ENCODE results near the gene NCOA7. TPM values are rescaled to one million over a fixed set of nuclear protein-coding genes. Genes with fewer than 3 reads are reported as not detected.

NCOA7 gene
- total RNA-seq, 2 experiments from 2014 or later = 34.6 to 35.7 TPM

DNA sequence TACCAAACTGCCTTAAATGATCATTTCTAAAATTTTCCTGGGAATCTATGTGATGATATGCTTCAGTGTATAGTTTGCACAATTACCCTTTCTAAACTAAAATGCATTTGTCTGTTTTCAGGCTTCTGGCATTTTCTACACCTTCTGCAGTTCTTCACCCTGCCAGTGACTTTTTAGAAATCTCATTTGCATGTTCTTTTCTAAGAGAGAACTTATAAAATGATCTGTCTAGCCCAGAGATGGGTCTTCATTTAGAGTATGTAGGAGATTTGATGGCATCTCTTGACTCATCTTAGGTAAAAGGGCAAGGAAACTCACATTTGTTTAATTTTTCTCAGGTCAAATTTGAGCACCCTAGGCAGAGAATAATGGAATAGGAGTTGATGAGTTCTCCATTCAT is 17.8 kb downstream of the NCOA7 start:
- Histone ChIP-seq H3K27me3 (ENCODE audit: control insufficient read depth in 1 of 2, insufficient read depth in 2 of 2, low read length in 2 of 2) (no peaks in the 10 kb centered on the region), H3K4me1 (ENCODE audit: insufficient read depth, low read length) (peaks cover 25% of the 10 kb centered on the region), H3K36me3 (ENCODE audit: insufficient read depth, low read length) (peaks cover 5% of the 10 kb centered on the region), H3K27ac (ENCODE audit: low read depth in 1 of 2, low read length in 2 of 2) (no peak overlapping the region), H3K4me3 (ENCODE audit: low read length) (no peak overlapping the region), H3K9me3 (ENCODE audit: control insufficient read depth in 1 of 2, insufficient read depth in 1 of 2, low read length in 2 of 2) (no peaks in the 10 kb centered on the region)
- Mint-ChIP-seq H3K27me3 (no peaks in the 10 kb centered on the region), H3K4me3 (no peak overlapping the region), H3K9me3 (no peaks in the 10 kb centered on the region), H3K27ac (peak overlapping the region; percentile 45), H3K4me1 (ENCODE audit: low read depth) (peaks cover 78% of the 10 kb centered on the region), H3K36me3 (ENCODE audit: low read depth) (peaks cover 34% of the 10 kb centered on the region)
- ATAC-seq (ENCODE audit: poor library complexity) = no peak
- intact Hi-C loops (cut with DNase I, micrococcal nuclease) = no loop called here
- DNase-seq = no peak
- TF ChIP-seq, protein P1, sequence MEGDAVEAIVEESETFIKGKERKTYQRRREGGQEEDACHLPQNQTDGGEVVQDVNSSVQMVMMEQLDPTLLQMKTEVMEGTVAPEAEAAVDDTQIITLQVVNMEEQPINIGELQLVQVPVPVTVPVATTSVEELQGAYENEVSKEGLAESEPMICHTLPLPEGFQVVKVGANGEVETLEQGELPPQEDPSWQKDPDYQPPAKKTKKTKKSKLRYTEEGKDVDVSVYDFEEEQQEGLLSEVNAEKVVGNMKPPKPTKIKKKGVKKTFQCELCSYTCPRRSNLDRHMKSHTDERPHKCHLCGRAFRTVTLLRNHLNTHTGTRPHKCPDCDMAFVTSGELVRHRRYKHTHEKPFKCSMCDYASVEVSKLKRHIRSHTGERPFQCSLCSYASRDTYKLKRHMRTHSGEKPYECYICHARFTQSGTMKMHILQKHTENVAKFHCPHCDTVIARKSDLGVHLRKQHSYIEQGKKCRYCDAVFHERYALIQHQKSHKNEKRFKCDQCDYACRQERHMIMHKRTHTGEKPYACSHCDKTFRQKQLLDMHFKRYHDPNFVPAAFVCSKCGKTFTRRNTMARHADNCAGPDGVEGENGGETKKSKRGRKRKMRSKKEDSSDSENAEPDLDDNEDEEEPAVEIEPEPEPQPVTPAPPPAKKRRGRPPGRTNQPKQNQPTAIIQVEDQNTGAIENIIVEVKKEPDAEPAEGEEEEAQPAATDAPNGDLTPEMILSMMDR (IDR thresholded peaks at IDR 0.05) = no peak
- CTCF ChIA-PET = interaction anchor here (0.8 kb wide), 1 partner anchor 98 kb away, joined by 3 read pairs; no protein-coding TSS in a partner anchor
- POLR2A ChIA-PET = interaction anchor here (1.9 kb wide), 1 partner anchor 18 kb away, joined by 13 read pairs; the partner anchor contains the start of gene NCOA7

DNA sequence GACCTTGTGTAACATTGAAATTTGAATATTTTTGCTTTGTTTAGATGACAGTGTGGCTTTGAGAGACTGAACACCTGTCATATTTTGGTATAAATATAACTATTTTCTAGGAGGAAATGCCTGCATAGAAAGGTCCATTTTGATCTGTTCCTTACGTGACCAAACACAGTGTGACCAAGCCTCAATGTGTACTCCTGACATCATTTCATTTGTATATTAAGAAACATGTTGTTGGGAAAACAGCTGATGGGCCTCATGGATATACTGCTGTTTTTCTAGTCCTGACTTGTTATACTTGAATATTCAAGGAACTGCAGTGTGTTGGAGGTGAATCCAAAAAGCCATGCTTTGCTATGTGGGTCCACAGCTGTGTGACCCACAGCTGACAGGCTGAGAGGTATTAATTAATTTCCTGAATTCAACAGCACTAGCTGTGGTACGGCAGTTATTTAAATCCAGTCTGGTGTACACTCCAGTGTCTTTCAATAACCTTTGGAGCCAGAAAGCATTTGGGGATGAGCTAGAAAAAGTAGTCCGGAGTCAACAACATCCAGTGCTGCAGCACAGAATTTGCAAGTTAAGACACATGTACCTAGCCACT is 18.9 kb downstream of the NCOA7 start:
- Mint-ChIP-seq H3K27me3 (no peaks in the 10 kb centered on the region), H3K9me3 (no peaks in the 10 kb centered on the region), H3K36me3 (ENCODE audit: low read depth) (peaks cover 32% of the 10 kb centered on the region), H3K27ac (no peak overlapping the region), H3K4me1 (ENCODE audit: low read depth) (peaks cover 74% of the 10 kb centered on the region), H3K4me3 (no peak overlapping the region)
- TF ChIP-seq, protein P1 (IDR thresholded peaks at IDR 0.05) = no peak
- DNase-seq (no peak), ATAC-seq (ENCODE audit: poor library complexity) (no peak)
- no peaks in the 10 kb centered on the region for H3K9me3 ChIP-seq (ENCODE audit: control insufficient read depth in 1 of 2, insufficient read depth in 1 of 2, low read length in 2 of 2)
- peaks cover 31% of the 10 kb centered on the region for H3K4me1 ChIP-seq (ENCODE audit: insufficient read depth, low read length)
- ChIA-PET POLR2A (interaction anchor here (0.6 to 2.5 kb wide), 2 partner anchors 19 to 61 kb away, joined by 3 to 9 read pairs; partner anchors contain the start of gene NCOA7), CTCF (interaction anchor here (1.6 kb wide), 1 partner anchor 18 kb away, joined by 4 read pairs; no protein-coding TSS in a partner anchor)
- H3K27ac ChIP-seq (ENCODE audit: low read depth in 1 of 2, low read length in 2 of 2) = no peak overlapping the region
- H3K27me3 ChIP-seq (ENCODE audit: control insufficient read depth in 1 of 2, insufficient read depth in 2 of 2, low read length in 2 of 2) = no peaks in the 10 kb centered on the region
- peaks cover 5% of the 10 kb centered on the region for H3K36me3 ChIP-seq (ENCODE audit: insufficient read depth, low read length)
- intact Hi-C loops (cut with DNase I, micrococcal nuclease) = no loop called here
- H3K4me3 ChIP-seq (ENCODE audit: low read length) = no peak overlapping the region

DNA sequence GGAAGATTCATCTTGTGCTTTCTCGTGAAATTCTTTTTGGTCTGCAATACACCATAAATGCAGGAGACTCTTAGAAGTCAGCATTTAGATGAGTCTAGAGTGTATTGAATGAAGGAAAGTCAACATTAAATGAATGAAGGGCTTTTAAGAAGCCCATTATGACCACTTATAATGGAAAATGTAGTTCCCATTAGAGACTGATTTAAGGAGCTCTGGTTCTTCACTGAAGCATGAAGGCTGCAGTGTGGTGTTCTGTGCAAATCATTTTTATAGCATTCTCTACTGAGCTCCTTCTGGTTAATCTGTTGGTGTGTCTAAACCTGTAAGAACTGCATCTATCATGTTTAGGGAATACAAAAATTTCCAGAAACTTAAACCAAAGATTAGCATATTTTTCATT is 19.7 kb downstream of the NCOA7 start:
- no peak overlapping the region for H3K27ac Mint-ChIP-seq
- H3K27ac ChIP-seq (ENCODE audit: low read depth in 1 of 2, low read length in 2 of 2) = no peak overlapping the region
- no peaks in the 10 kb centered on the region for H3K9me3 ChIP-seq (ENCODE audit: control insufficient read depth in 1 of 2, insufficient read depth in 1 of 2, low read length in 2 of 2)
- H3K27me3 ChIP-seq (ENCODE audit: control insufficient read depth in 1 of 2, insufficient read depth in 2 of 2, low read length in 2 of 2) = no peaks in the 10 kb centered on the region
- H3K36me3 ChIP-seq (ENCODE audit: insufficient read depth, low read length) = peaks cover 5% of the 10 kb centered on the region
- ChIA-PET CTCF (interaction anchor here (1.6 kb wide), 1 partner anchor 19 kb away, joined by 4 read pairs; no protein-coding TSS in a partner anchor), POLR2A (interaction anchor here (2.5 kb wide), 1 partner anchor 20 kb away, joined by 9 read pairs; the partner anchor contains the start of gene NCOA7)
- peaks cover 37% of the 10 kb centered on the region for H3K36me3 Mint-ChIP-seq (ENCODE audit: low read depth)
- H3K4me3 Mint-ChIP-seq = no peak overlapping the region
- no peak overlapping the region for H3K4me3 ChIP-seq (ENCODE audit: low read length)
- TF ChIP-seq, protein P1 (IDR thresholded peaks at IDR 0.05) = no peak
- peaks cover 31% of the 10 kb centered on the region for H3K4me1 ChIP-seq (ENCODE audit: insufficient read depth, low read length)
- peaks cover 79% of the 10 kb centered on the region for H3K4me1 Mint-ChIP-seq (ENCODE audit: low read depth)
- H3K9me3 Mint-ChIP-seq = no peaks in the 10 kb centered on the region
- ATAC-seq (ENCODE audit: poor library complexity) (no peak), DNase-seq (no peak)
- H3K27me3 Mint-ChIP-seq = no peaks in the 10 kb centered on the region
- intact Hi-C loops (cut with DNase I, micrococcal nuclease) = no loop called here

Measured in CD4-positive, alpha-beta T cell (primary cell).